Thyroid gland (tissue), 4 donors: ENCODE data around the gene IPO9.

Experiments
- CTCF ChIP-seq, 6 experiments: fragments of 200-600 bp in 3 of 6; fragments of 450-650 bp in 3 of 6; sonication (generic) in 3 of 6; IDR thresholded peaks; one replicate each; pipeline ENCODE4 v1.5.1; 2016 to 2019; ENCODE audit warnings: antibody characterized with exemption in 6 of 6, mild to moderate bottlenecking in 2 of 6, inconsistent platforms in 1 of 6, moderate library complexity in 1 of 6
- POLR2A ChIP-seq, 2 donors: fragments of 450-650 bp; IDR thresholded peaks; one replicate each; pipeline ENCODE4 v1.6.1; 2017; ENCODE audit warnings: antibody characterized with exemption in 2 of 2, mild to moderate bottlenecking in 2 of 2, moderate library complexity in 1 of 2

- TF ChIP-seq CTCF (IDR thresholded peaks at IDR 0.05) (no peak), POLR2A (IDR thresholded peaks at IDR 0.05) (no peak)
These were observed 639 bp upstream of the IPO9 start for GRCh38 chr1:201828217-201828819.
